Measurements from ENCODE around the gene RNASE13. TPM values are rescaled to one million over a fixed set of nuclear protein-coding genes. Genes with fewer than 3 reads are reported as not detected.

Gene RNASE13
- total RNA-seq, 1 experiment from 2014 or later, result not detected

DNA sequence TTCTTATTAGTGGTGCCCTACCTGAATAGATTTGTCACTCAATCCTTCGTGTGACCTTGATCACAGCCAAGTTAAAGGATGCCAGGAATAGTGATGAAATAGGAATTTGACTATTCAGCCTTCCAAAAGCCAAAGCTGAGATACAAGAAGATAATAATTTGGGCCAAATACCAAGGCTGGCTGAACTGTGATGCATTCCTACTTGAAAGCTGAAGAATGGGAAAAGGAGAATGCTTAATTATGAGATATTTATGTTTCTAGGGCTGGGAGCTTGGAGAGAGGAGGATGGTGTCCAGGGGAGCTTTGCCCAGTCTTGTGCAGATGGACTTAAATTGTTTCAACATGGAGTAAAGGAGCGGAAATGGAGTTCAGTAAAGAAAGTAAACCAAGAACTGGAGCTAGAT lies 12.8 kb upstream of the RNASE13 start:
- ChIA-PET CTCF (interaction anchor here (0.7 to 6.6 kb wide), 15 partner anchors 11 to 193 kb away, joined by 3 to 62 read pairs (median 4); no protein-coding TSS in a partner anchor), POLR2A (interaction anchor here (0.9 to 1.9 kb wide), 4 partner anchors 9 to 220 kb away, joined by 3 to 6 read pairs (median 3); no protein-coding TSS in a partner anchor)
- Mint-ChIP-seq H3K36me3 (ENCODE audit: insufficient read depth, unreplicated experiment) (peaks cover 6% of the 10 kb centered on the region), H3K4me3 (ENCODE audit: unreplicated experiment) (no peak overlapping the region), H3K27ac (ENCODE audit: low read depth, unreplicated experiment) (peak overlapping the region; percentile 24), H3K4me1 (ENCODE audit: insufficient read depth, unreplicated experiment) (peaks cover 24% of the 10 kb centered on the region), H3K27me3 (ENCODE audit: insufficient read depth, unreplicated experiment) (no peaks in the 10 kb centered on the region), H3K9me3 (ENCODE audit: unreplicated experiment) (no peaks in the 10 kb centered on the region)
- intact Hi-C loops (cut with micrococcal nuclease), result no loop called here
- DNase-seq (ENCODE audit: unreplicated experiment), result no peak
- TF ChIP-seq, protein P1, sequence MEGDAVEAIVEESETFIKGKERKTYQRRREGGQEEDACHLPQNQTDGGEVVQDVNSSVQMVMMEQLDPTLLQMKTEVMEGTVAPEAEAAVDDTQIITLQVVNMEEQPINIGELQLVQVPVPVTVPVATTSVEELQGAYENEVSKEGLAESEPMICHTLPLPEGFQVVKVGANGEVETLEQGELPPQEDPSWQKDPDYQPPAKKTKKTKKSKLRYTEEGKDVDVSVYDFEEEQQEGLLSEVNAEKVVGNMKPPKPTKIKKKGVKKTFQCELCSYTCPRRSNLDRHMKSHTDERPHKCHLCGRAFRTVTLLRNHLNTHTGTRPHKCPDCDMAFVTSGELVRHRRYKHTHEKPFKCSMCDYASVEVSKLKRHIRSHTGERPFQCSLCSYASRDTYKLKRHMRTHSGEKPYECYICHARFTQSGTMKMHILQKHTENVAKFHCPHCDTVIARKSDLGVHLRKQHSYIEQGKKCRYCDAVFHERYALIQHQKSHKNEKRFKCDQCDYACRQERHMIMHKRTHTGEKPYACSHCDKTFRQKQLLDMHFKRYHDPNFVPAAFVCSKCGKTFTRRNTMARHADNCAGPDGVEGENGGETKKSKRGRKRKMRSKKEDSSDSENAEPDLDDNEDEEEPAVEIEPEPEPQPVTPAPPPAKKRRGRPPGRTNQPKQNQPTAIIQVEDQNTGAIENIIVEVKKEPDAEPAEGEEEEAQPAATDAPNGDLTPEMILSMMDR (IDR thresholded peaks at IDR 0.05; ENCODE audit: unreplicated experiment), result no peak
- BruUV-seq (replicated peaks), result no TSS peak

- ChIA-PET CTCF (interaction anchor here (0.6 to 7.2 kb wide), 9 partner anchors 23 to 348 kb away, joined by 3 to 391 read pairs (median 6); no protein-coding TSS in a partner anchor), POLR2A (no interaction called here)
- BruUV-seq (replicated peaks), result no TSS peak
- no peak overlapping the region for H3K4me3 Mint-ChIP-seq (ENCODE audit: unreplicated experiment)
- H3K27me3 Mint-ChIP-seq (ENCODE audit: insufficient read depth, unreplicated experiment), result no peaks in the 10 kb centered on the region
- H3K4me1 Mint-ChIP-seq (ENCODE audit: insufficient read depth, unreplicated experiment), result peaks cover 37% of the 10 kb centered on the region
- peaks cover 6% of the 10 kb centered on the region for H3K36me3 Mint-ChIP-seq (ENCODE audit: insufficient read depth, unreplicated experiment)
- TF ChIP-seq, protein P1 (IDR thresholded peaks at IDR 0.05; ENCODE audit: unreplicated experiment), result no peak
- no peak overlapping the region for H3K27ac Mint-ChIP-seq (ENCODE audit: low read depth, unreplicated experiment)
- no peak for DNase-seq (ENCODE audit: unreplicated experiment)
- intact Hi-C loops (cut with micrococcal nuclease), result no loop called here
- H3K9me3 Mint-ChIP-seq (ENCODE audit: unreplicated experiment), result no peaks in the 10 kb centered on the region
Measured at GRCh38 chr14:21043974-21044618, 9.5 kb upstream of the RNASE13 start.

- H3K9me3 Mint-ChIP-seq (ENCODE audit: unreplicated experiment), result no peaks in the 10 kb centered on the region
- no peaks in the 10 kb centered on the region for H3K27me3 Mint-ChIP-seq (ENCODE audit: insufficient read depth, unreplicated experiment)
- H3K4me3 Mint-ChIP-seq (ENCODE audit: unreplicated experiment), result no peak overlapping the region
- TF ChIP-seq, protein P1 (IDR thresholded peaks at IDR 0.05; ENCODE audit: unreplicated experiment), result no peak
- intact Hi-C loops (cut with micrococcal nuclease), result no loop called here
- peaks cover 37% of the 10 kb centered on the region for H3K4me1 Mint-ChIP-seq (ENCODE audit: insufficient read depth, unreplicated experiment)
- BruUV-seq (replicated peaks), result no TSS peak
- POLR2A ChIA-PET, result interaction anchor here (0.8 to 2.7 kb wide), 2 partner anchors 61 to 362 kb away, joined by 3 to 15 read pairs; no protein-coding TSS in a partner anchor
- DNase-seq (ENCODE audit: unreplicated experiment), result no peak
- peaks cover 6% of the 10 kb centered on the region for H3K36me3 Mint-ChIP-seq (ENCODE audit: insufficient read depth, unreplicated experiment)
- CTCF ChIA-PET, result interaction anchor here (0.7 to 7.2 kb wide), 10 partner anchors 23 to 304 kb away, joined by 3 to 391 read pairs (median 6); partner anchors contain the start of gene SLC39A2
- H3K27ac Mint-ChIP-seq (ENCODE audit: low read depth, unreplicated experiment), result no peak overlapping the region
Measured at GRCh38 chr14:21043387-21043973, 8.9 kb upstream of the RNASE13 start.

- BruUV-seq (replicated peaks), result TSS peak; percentile 60
- H3K4me1 Mint-ChIP-seq (ENCODE audit: insufficient read depth, unreplicated experiment), result peaks cover 37% of the 10 kb centered on the region
- DNase-seq (ENCODE audit: unreplicated experiment), result peak; percentile 17
Measured at GRCh38 chr14:21042918-21043317, 8.3 kb upstream of the RNASE13 start.

More at GRCh38 chr14:21042918-21043317, 8.3 kb upstream of the RNASE13 start:
- intact Hi-C loops (cut with micrococcal nuclease), result no loop called here
- Mint-ChIP-seq H3K4me3 (ENCODE audit: unreplicated experiment) (peak overlapping the region; percentile 63), H3K27me3 (ENCODE audit: insufficient read depth, unreplicated experiment) (no peaks in the 10 kb centered on the region), H3K36me3 (ENCODE audit: insufficient read depth, unreplicated experiment) (peaks cover 6% of the 10 kb centered on the region), H3K27ac (ENCODE audit: low read depth, unreplicated experiment) (peak overlapping the region; percentile 83), H3K9me3 (ENCODE audit: unreplicated experiment) (no peaks in the 10 kb centered on the region)
- TF ChIP-seq, protein P1 (IDR thresholded peaks at IDR 0.05; ENCODE audit: unreplicated experiment), result no peak
- ChIA-PET CTCF (interaction anchor here (0.7 to 7.2 kb wide), 8 partner anchors 26 to 410 kb away, joined by 3 to 391 read pairs (median 7); partner anchors contain the start of gene SLC39A2), POLR2A (interaction anchor here (0.8 to 2.7 kb wide), 4 partner anchors 61 to 362 kb away, joined by 3 to 15 read pairs (median 4); no protein-coding TSS in a partner anchor)
